Measurements from ENCODE around the gene SPTBN1.
"Not testable (repeated sequence)": the region's sequence is repeated elsewhere in the genome, so short reads cannot be mapped to it uniquely, and the experiment has no call there.

Gene SPTBN1

DNA sequence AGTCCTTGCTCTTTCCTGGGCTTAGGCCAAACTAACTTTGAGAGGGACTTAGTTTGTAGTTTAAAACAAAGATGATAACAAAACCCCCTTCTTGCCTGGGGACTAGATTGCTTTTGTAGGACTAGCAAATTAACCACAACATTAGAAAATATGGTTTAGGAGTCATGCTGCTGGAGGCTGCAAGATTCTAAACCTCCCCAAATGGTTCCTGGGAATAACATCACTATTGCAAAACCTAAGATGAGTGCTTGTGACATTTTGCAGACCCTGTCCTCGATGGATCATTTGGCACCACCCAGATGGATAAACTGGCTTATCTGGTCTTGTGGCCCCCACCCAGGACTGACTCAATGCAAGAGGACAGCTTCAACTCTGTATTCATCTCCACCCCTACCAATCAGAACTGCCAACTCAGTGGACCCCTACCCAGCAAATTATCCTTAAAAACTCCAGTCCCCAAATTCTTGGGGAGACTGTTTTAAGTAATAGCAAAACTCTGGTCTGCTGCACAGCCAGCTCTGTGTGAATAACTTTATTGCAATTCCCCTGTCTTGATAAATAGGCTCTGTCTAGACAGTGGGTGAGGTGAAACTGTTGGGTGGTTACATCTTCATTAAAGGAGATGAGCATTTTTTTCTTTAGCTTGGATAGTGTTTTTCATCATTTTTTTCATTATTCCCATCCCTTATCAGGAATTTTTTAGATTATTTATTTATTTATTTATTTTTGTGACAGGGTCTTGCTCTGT is 58.9 kb downstream of the SPTBN1 start:
- no peak for DNase-seq
- no peak for TF ChIP-seq CTCF (IDR thresholded peaks at IDR 0.05)
- no peaks in the 10 kb centered on the region for H3K9me3 Mint-ChIP-seq
- peaks cover 19% of the 10 kb centered on the region for H3K4me1 Mint-ChIP-seq
- no peak overlapping the region for H3K4me3 Mint-ChIP-seq
- H3K36me3 Mint-ChIP-seq (ENCODE audit: low read depth), result no peaks in the 10 kb centered on the region
- no peak overlapping the region for H3K27ac Mint-ChIP-seq
- peaks cover 3% of the 10 kb centered on the region for H3K27me3 Mint-ChIP-seq (ENCODE audit: low read depth, poor library complexity)

DNA sequence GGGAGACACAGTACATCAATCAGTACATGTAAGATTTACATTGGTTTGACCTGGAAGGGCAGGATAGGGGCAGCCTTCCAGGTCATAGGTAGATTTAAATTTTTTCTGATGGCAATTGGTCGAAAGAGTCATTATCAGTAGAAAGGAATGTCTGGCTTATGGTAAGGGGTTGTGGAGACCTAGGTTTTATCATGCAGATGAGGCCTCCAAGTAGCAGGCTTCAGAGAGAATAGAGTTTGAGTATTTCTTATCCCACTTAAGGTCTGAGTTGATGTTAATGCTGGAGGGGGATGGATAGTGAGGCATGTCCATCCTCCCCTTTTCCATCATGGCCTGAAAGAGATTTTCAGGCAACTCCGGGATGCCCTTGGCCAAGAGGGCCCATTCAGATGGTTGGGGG is 60.7 kb downstream of the SPTBN1 start:
- Mint-ChIP-seq H3K36me3 (ENCODE audit: low read depth) (no peaks in the 10 kb centered on the region), H3K9me3 (no peaks in the 10 kb centered on the region), H3K4me1 (peaks cover 19% of the 10 kb centered on the region), H3K27me3 (ENCODE audit: low read depth, poor library complexity) (peaks cover 2% of the 10 kb centered on the region), H3K4me3 (no peak overlapping the region), H3K27ac (no peak overlapping the region)
- no peak for TF ChIP-seq CTCF (IDR thresholded peaks at IDR 0.05)
- DNase-seq, result no peak

DNA sequence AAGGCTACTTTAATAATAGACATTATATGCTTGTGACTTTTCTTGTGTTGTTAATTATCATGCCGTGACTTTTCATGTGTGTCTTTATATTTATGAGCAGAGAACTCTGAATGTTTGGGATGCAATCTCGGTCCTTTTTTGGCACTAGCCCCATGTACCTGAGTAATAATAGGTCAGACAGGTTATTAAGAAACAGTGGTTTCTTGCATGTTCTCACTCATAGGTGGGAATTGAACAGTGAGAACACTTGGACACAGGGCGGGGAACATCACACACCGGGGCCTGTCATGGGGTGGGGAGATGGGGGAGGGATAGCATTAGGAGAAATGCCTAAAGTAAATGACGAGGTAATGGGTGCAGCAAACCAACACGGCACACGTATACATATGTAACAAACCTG is 61.9 kb downstream of the SPTBN1 start:
- not testable (repeated sequence) for H3K36me3 Mint-ChIP-seq (ENCODE audit: low read depth); H3K27ac Mint-ChIP-seq; H3K9me3 Mint-ChIP-seq; H3K4me3 Mint-ChIP-seq; DNase-seq; H3K27me3 Mint-ChIP-seq (ENCODE audit: low read depth, poor library complexity)
- H3K4me1 Mint-ChIP-seq, result peaks cover 14% of the 10 kb centered on the region

- H3K27ac Mint-ChIP-seq, result no peak overlapping the region
- TF ChIP-seq CTCF (IDR thresholded peaks at IDR 0.05), result no peak
- H3K36me3 Mint-ChIP-seq (ENCODE audit: low read depth), result no peaks in the 10 kb centered on the region
- H3K4me3 Mint-ChIP-seq, result no peak overlapping the region
- DNase-seq, result no peak
- no peaks in the 10 kb centered on the region for H3K9me3 Mint-ChIP-seq
- no peaks in the 10 kb centered on the region for H3K27me3 Mint-ChIP-seq (ENCODE audit: low read depth, poor library complexity)
- H3K4me1 Mint-ChIP-seq, result peaks cover 11% of the 10 kb centered on the region
Observed at GRCh38 chr2:54518430-54518829, 62.3 kb downstream of the SPTBN1 start.

GRCh38 chr2:54519841-54520459 is 63.8 kb downstream of the SPTBN1 start:
- Mint-ChIP-seq H3K4me3 (no peak overlapping the region), H3K9me3 (no peaks in the 10 kb centered on the region), H3K4me1 (peaks cover 16% of the 10 kb centered on the region), H3K27me3 (ENCODE audit: low read depth, poor library complexity) (no peaks in the 10 kb centered on the region), H3K27ac (peak overlapping the region; percentile 11), H3K36me3 (ENCODE audit: low read depth) (no peaks in the 10 kb centered on the region)
- no peak for TF ChIP-seq CTCF (IDR thresholded peaks at IDR 0.05)
- DNase-seq, result no peak

DNA sequence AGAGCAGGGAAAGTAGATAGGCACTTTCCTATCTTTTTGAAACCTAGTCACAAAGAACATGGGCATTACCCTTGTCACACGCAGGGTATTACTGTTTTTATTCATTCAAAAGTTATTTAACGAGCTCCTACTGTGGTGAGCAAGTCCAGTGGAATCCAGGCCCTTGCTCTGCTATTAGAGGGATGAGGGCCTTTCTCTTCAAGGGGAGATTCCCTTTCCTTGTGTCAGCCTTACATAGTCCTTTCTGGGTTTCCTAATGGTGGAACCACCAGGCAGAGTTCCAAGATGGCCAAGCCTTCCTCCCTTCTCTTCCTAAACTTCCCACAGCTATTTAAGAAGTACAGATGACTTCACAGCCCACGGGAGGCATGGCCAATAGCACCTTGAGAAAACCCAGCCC is 64.6 kb downstream of the SPTBN1 start:
- Mint-ChIP-seq H3K36me3 (ENCODE audit: low read depth) (no peaks in the 10 kb centered on the region), H3K4me1 (peaks cover 16% of the 10 kb centered on the region), H3K9me3 (no peaks in the 10 kb centered on the region), H3K27ac (no peak overlapping the region), H3K4me3 (no peak overlapping the region), H3K27me3 (ENCODE audit: low read depth, poor library complexity) (no peaks in the 10 kb centered on the region)
- DNase-seq, result no peak
- no peak for TF ChIP-seq CTCF (IDR thresholded peaks at IDR 0.05)

Data from nephron progenitor cell (in vitro differentiated cells).